Keratinocyte (primary cell): ENCODE measurements around the gene F12. TPM values are rescaled to one million over a fixed set of nuclear protein-coding genes. Genes with fewer than 3 reads are reported as not detected.

Experiments
- DNase-seq: peaks from one replicate; pipeline ENCODE4 v3.0.0-alpha.2; 2011; ENCODE audit warnings: low read depth, missing footprints, low spot score
- FAIRE-seq: peaks from 2 replicates; lab custom pipeline; 2011; peaks lifted over from hg19 to GRCh38; lab: Jason Lieb, UNC
- H2AFZ ChIP-seq: 2 replicates; pipeline ENCODE4 v1.6.0; 2012; ENCODE audit warnings: low read length, control low read depth, inconsistent platforms; ENCODE audit not compliant: control insufficient read depth
- H3K27ac ChIP-seq: 2 replicates; pipeline ENCODE4 v1.5.1; 2011; ENCODE audit warnings: low read length; ENCODE audit not compliant: control insufficient read depth, insufficient read depth
- H3K27me3 ChIP-seq: 3 replicates; pipeline ENCODE4 v1.6.0; 2011; ENCODE audit warnings: low read length; ENCODE audit not compliant: control insufficient read depth, insufficient read depth; ENCODE audit errors: extremely low read depth
- H3K36me3 ChIP-seq, 2 experiments: 2 replicates in 1 of 2; 3 replicates in 1 of 2; pipeline ENCODE4 v1.5.1; 2011; ENCODE audit warnings: low read length in 2 of 2, mild to moderate bottlenecking in 1 of 2; ENCODE audit not compliant: control insufficient read depth in 2 of 2, insufficient read depth in 2 of 2; ENCODE audit errors: extremely low read depth in 1 of 2
- H3K4me1 ChIP-seq: 3 replicates; pipeline ENCODE4 v1.5.1; 2011; ENCODE audit warnings: low read length; ENCODE audit not compliant: control insufficient read depth, insufficient read depth; ENCODE audit errors: extremely low read depth
- H3K4me2 ChIP-seq: 3 replicates; pipeline ENCODE4 v1.6.0; 2011; ENCODE audit warnings: low read depth, low read length; ENCODE audit not compliant: control insufficient read depth, insufficient read depth; ENCODE audit errors: extremely low read depth
- H3K4me3 ChIP-seq, 3 experiments: fragments of 200-600 bp in 1 of 3; sonication (generic) in 1 of 3; 2 replicates in 2 of 3; 3 replicates in 1 of 3; pipeline ENCODE4 v1.5.1; 2011 to 2016; ENCODE audit warnings: low read length in 3 of 3, mild to moderate bottlenecking in 3 of 3, control low read depth in 2 of 3, inconsistent platforms in 1 of 3, low read depth in 1 of 3, mixed read lengths in 1 of 3, mixed run types in 1 of 3, moderate library complexity in 1 of 3; ENCODE audit not compliant: control insufficient read depth in 2 of 3, insufficient read depth in 2 of 3; ENCODE audit errors: extremely low read depth in 1 of 3
- H3K79me2 ChIP-seq: 2 replicates; pipeline ENCODE4 v1.6.0; 2012; ENCODE audit warnings: low read length; ENCODE audit not compliant: control insufficient read depth, insufficient read depth
- H3K9ac ChIP-seq: 3 replicates; pipeline ENCODE4 v1.6.0; 2011; ENCODE audit warnings: low read length; ENCODE audit not compliant: control insufficient read depth, insufficient read depth; ENCODE audit errors: extremely low read depth
- H3K9me1 ChIP-seq: 3 replicates; pipeline ENCODE4 v1.6.0; 2011; ENCODE audit warnings: low read length; ENCODE audit not compliant: control insufficient read depth, insufficient read depth; ENCODE audit errors: extremely low read depth
- H3K9me3 ChIP-seq: 2 replicates; pipeline ENCODE4 v1.5.1; 2012; ENCODE audit warnings: low read depth, low read length; ENCODE audit not compliant: control insufficient read depth
- H4K20me1 ChIP-seq: 3 replicates; pipeline ENCODE4 v1.6.0; 2011; ENCODE audit warnings: low read length; ENCODE audit not compliant: control insufficient read depth, insufficient read depth; ENCODE audit errors: extremely low read depth
- CTCF ChIP-seq, 3 experiments: IDR thresholded peaks in 1 of 3; conservative IDR thresholded peaks in 1 of 3; optimal IDR thresholded peaks in 1 of 3; 2 replicates in 2 of 3; 3 replicates in 1 of 3; pipeline versions ENCODE3 to v1.5.1; 2011; ENCODE audit warnings: low read length in 3 of 3, mild to moderate bottlenecking in 3 of 3, moderate library complexity in 2 of 3, control low read depth in 1 of 3, inconsistent platforms in 1 of 3; ENCODE audit not compliant: insufficient read depth in 2 of 3; ENCODE audit errors: extremely low read depth in 1 of 3
- EZH2 ChIP-seq: IDR thresholded peaks from one replicate; pipeline ENCODE4 v1.6.1; 2012; ENCODE audit warnings: inconsistent platforms, mild to moderate bottlenecking, low read length, moderate library complexity
- dilution Hi-C: fragments of 300-500 bp; cut with MboI; formaldehyde crosslinking; loops from one replicate; pipeline ENCODE4 v1.7.0; 2020; ENCODE audit warnings: low sequenced_read_pairs; ENCODE audit not compliant: extremely low pct_ligation_motif_present
- polyA plus RNA-seq, 5 experiments: library from polyadenylated mRNA; depleted of rRNA in 3 of 5; stranded (reverse) in 3 of 5; stranded (forward) in 1 of 5; unstranded in 1 of 5; fragments of >200 nt; gene quantifications; 1 replicate in 1 of 5; 2 replicates in 3 of 5; 3 replicates in 1 of 5; pipeline versions ENCODE4 v1.2.1 to v1.2.3, GENCODE V29; 2011 to 2012; ENCODE audit warnings: missing spikeins in 2 of 5, low read depth in 1 of 5, low replicate concordance in 1 of 5

The F12 gene
- polyA plus RNA-seq, 1 donor (not counting 4 experiments of a cell fraction or from before 2014, with no cell fraction given) = 7.7 TPM

GRCh38 chr5:177412603-177413233 is 3.4 kb upstream of the F12 start:
- Histone ChIP-seq H4K20me1 (no peaks in the 10 kb centered on the region), H3K27ac (no peak overlapping the region), H3K9me3 (no peaks in the 10 kb centered on the region), H3K36me3 (no peaks in the 10 kb centered on the region), H3K27me3 (no peaks in the 10 kb centered on the region), H3K9ac (no peak overlapping the region), H3K79me2 (no peaks in the 10 kb centered on the region), H3K4me3 (no peak overlapping the region), H3K9me1 (no peaks in the 10 kb centered on the region), H3K4me1 (no peaks in the 10 kb centered on the region), H3K4me2 (peak overlapping the region; percentile 38), H2AFZ (no peak overlapping the region)
- no peak for TF ChIP-seq CTCF (optimal IDR thresholded peaks at IDR 0.05 in 1 of 3, IDR thresholded peaks at IDR 0.05 in 1 of 3, conservative IDR thresholded peaks at IDR 0.05 in 1 of 3; ENCODE audit: extremely low read depth in 1 of 3, insufficient read depth in 2 of 3, low read length in 3 of 3)
- TF ChIP-seq EZH2 = no peak
- no peak for FAIRE-seq
- dilution Hi-C loops = no loop called here
- DNase-seq = no peak

GRCh38 chr5:177410575-177410974 is 1.2 kb upstream of the F12 start:
- Histone ChIP-seq H3K9me1 (no peaks in the 10 kb centered on the region), H3K27me3 (no peaks in the 10 kb centered on the region), H3K9ac (no peak overlapping the region), H3K36me3 (no peaks in the 10 kb centered on the region), H2AFZ (no peak overlapping the region), H3K4me3 (no peak overlapping the region), H3K79me2 (no peaks in the 10 kb centered on the region), H3K9me3 (no peaks in the 10 kb centered on the region), H3K4me1 (no peaks in the 10 kb centered on the region), H3K4me2 (no peak overlapping the region), H4K20me1 (no peaks in the 10 kb centered on the region), H3K27ac (no peak overlapping the region)
- no peak for FAIRE-seq
- DNase-seq = no peak
- no peak for TF ChIP-seq EZH2
- dilution Hi-C loops = no loop called here

- Histone ChIP-seq H3K9ac (no peak overlapping the region), H3K4me3 (no peak overlapping the region), H2AFZ (no peak overlapping the region), H3K9me1 (no peaks in the 10 kb centered on the region), H3K27ac (no peak overlapping the region), H3K79me2 (no peaks in the 10 kb centered on the region), H3K27me3 (no peaks in the 10 kb centered on the region), H3K36me3 (no peaks in the 10 kb centered on the region), H3K4me1 (peaks cover 11% of the 10 kb centered on the region), H3K4me2 (no peak overlapping the region), H4K20me1 (no peaks in the 10 kb centered on the region), H3K9me3 (no peaks in the 10 kb centered on the region)
- dilution Hi-C loops = no loop called here
- DNase-seq = no peak
- FAIRE-seq = no peak
- no peak for TF ChIP-seq CTCF (optimal IDR thresholded peaks at IDR 0.05 in 1 of 3, IDR thresholded peaks at IDR 0.05 in 1 of 3, conservative IDR thresholded peaks at IDR 0.05 in 1 of 3; ENCODE audit: extremely low read depth in 1 of 3, insufficient read depth in 2 of 3, low read length in 3 of 3)
- no peak for TF ChIP-seq EZH2
Measured at GRCh38 chr5:177405805-177406204, 3.6 kb downstream of the F12 start.
